DOHH2 (cell line): ENCODE results near the gene TARBP1.

Experiments used
- CTCF ChIP-seq: fragments of 200-600 bp; sonication (generic); IDR thresholded peaks from one replicate; pipeline ENCODE4 v1.5.1; 2014; ENCODE audit warnings: antibody characterized with exemption, mild to moderate bottlenecking, low read depth, low read length; ENCODE audit not compliant: poor library complexity, severe bottlenecking
- EZH2phosphoT487 ChIP-seq: fragments of 200-600 bp; sonication (generic); IDR thresholded peaks from 2 replicates; pipeline ENCODE4 v1.6.1; 2017; ENCODE audit warnings: borderline replicate concordance, mild to moderate bottlenecking, antibody characterized with exemption, low read length, moderate library complexity, mixed read lengths

GRCh38 chr1:234371414-234371813 is 107.6 kb downstream of the TARBP1 start:
- no peak for TF ChIP-seq CTCF
- no peak for TF ChIP-seq EZH2phosphoT487
